NCI-H1092 (cell line): ENCODE data around the gene PTPN6.

Source experiments
- DNase-seq: peaks from one replicate; lab custom pipeline; 2025; lab: John Stamatoyannopoulos, UW

The PTPN6 gene

GRCh38 chr12:7009512-7009911, 58.4 kb downstream of the PTPN6 start:
- DNase-seq, result no peak
